Hepatocyte (in vitro differentiated cells): ENCODE data around the gene PLEKHO1. TPM values are rescaled to one million over a fixed set of nuclear protein-coding genes. Genes with fewer than 3 reads are reported as not detected.
A peak's percentile ranks its signal among the peaks of the same experiment; 100 is the strongest.

Experiments used
- DNase-seq: peaks from one replicate; pipeline ENCODE4 v3.0.0-alpha.2; 2016; ENCODE audit warnings: low spot score
- H2AFZ ChIP-seq: fragments of 200-600 bp; sonication (generic); 2 replicates; pipeline ENCODE4 v1.6.0; 2016; ENCODE audit warnings: antibody characterized with exemption, mild to moderate bottlenecking
- H3K27ac ChIP-seq: fragments of 200-600 bp; sonication (generic); 2 replicates; pipeline ENCODE4 v1.5.1; 2016; ENCODE audit warnings: mild to moderate bottlenecking
- H3K27me3 ChIP-seq: fragments of 200-600 bp; sonication (generic); 2 replicates; pipeline ENCODE4 v1.6.1; 2016
- H3K36me3 ChIP-seq: fragments of 200-600 bp; sonication (generic); replicated peaks from 2 replicates; pipeline ENCODE4 v1.5.1; 2016; ENCODE audit warnings: low read depth; ENCODE audit not compliant: insufficient read depth
- H3K4me1 ChIP-seq: fragments of 200-600 bp; sonication (generic); 2 replicates; pipeline ENCODE4 v1.5.1; 2016; ENCODE audit warnings: mild to moderate bottlenecking, moderate library complexity; ENCODE audit not compliant: insufficient read depth
- H3K4me2 ChIP-seq: fragments of 200-600 bp; sonication (generic); 2 replicates; pipeline ENCODE4 v1.6.0; 2016
- H3K4me3 ChIP-seq: fragments of 200-600 bp; sonication (generic); 2 replicates; pipeline ENCODE4 v1.5.1; 2016; ENCODE audit warnings: mild to moderate bottlenecking
- H3K79me2 ChIP-seq: fragments of 200-600 bp; sonication (generic); 2 replicates; pipeline ENCODE4 v1.6.0; 2017; ENCODE audit warnings: mild to moderate bottlenecking
- H3K9me2 ChIP-seq: fragments of 200-600 bp; sonication (generic); replicated peaks from 2 replicates; pipeline ENCODE4 v1.6.0; 2017; ENCODE audit warnings: mild to moderate bottlenecking; ENCODE audit not compliant: insufficient read depth
- H3K9me3 ChIP-seq: fragments of 200-600 bp; sonication (generic); 2 replicates; pipeline ENCODE4 v1.5.1; 2016; ENCODE audit warnings: low read depth, mild to moderate bottlenecking
- H4K20me1 ChIP-seq: fragments of 200-600 bp; sonication (generic); 2 replicates; pipeline ENCODE4 v1.6.0; 2016; ENCODE audit warnings: mild to moderate bottlenecking; ENCODE audit not compliant: insufficient read depth, poor library complexity, severe bottlenecking
- CTCF ChIP-seq: fragments of 200-600 bp; sonication (generic); IDR thresholded peaks from 2 replicates; pipeline ENCODE4 v1.5.1; 2016; ENCODE audit warnings: antibody characterized with exemption, mild to moderate bottlenecking; ENCODE audit not compliant: poor library complexity
- EZH2 ChIP-seq: fragments of 200-600 bp; sonication (generic); IDR thresholded peaks from 2 replicates; pipeline ENCODE4 v1.6.1; 2016; ENCODE audit warnings: antibody characterized with exemption, mild to moderate bottlenecking, borderline replicate concordance
- EZH2phosphoT487 ChIP-seq: fragments of 200-600 bp; sonication (generic); IDR thresholded peaks from one replicate; pipeline ENCODE4 v1.6.1; 2018; ENCODE audit warnings: antibody characterized with exemption, mild to moderate bottlenecking, low read depth, moderate library complexity; ENCODE audit not compliant: unreplicated experiment, severe bottlenecking
- WGBS: methylation state at CpG from one replicate; pipeline ENCODE4 v1.1.6; 2016; ENCODE audit warnings: low lambda C conversion rate; ENCODE audit errors: missing lambda C conversion rate; 5-methylcytosine and 5-hydroxymethylcytosine counted together
- polyA plus RNA-seq: library from polyadenylated mRNA; unstranded; fragments of >200 nt; fragmentation: Nextera tagmentation; extraction: Ambion mirVana; gene quantifications from 2 replicates; pipeline ENCODE4 v1.2.1, GENCODE V29; 2016
- total RNA-seq: library from RNA; depleted of rRNA; stranded (reverse); fragments of >200 nt; gene quantifications from 2 replicates; pipeline ENCODE4 v1.2.3, GENCODE V29; 2014

Gene PLEKHO1
- total and polyA plus RNA-seq, 2 experiments from 2014 or later, result 23.7 to 33.0 TPM

GRCh38 chr1:150171801-150172200 lies 22.1 kb downstream of the PLEKHO1 start:
- peak overlapping the region; percentile 20 for H3K27ac ChIP-seq
- no peaks in the 10 kb centered on the region for H3K27me3 ChIP-seq
- no peaks in the 10 kb centered on the region for H3K9me2 ChIP-seq
- no peaks in the 10 kb centered on the region for H3K4me1 ChIP-seq
- H2AFZ ChIP-seq, result no peak overlapping the region
- H3K4me3 ChIP-seq, result no peak overlapping the region
- H3K79me2 ChIP-seq, result no peaks in the 10 kb centered on the region
- TF ChIP-seq CTCF (no peak), EZH2phosphoT487 (no peak), EZH2 (no peak)
- no peaks in the 10 kb centered on the region for H3K36me3 ChIP-seq
- no peaks in the 10 kb centered on the region for H4K20me1 ChIP-seq
- 46% methylated on average over 2 of the region's 2 CpGs for WGBS
- DNase-seq, result no peak
- H3K9me3 ChIP-seq, result no peaks in the 10 kb centered on the region
- no peak overlapping the region for H3K4me2 ChIP-seq

DNA sequence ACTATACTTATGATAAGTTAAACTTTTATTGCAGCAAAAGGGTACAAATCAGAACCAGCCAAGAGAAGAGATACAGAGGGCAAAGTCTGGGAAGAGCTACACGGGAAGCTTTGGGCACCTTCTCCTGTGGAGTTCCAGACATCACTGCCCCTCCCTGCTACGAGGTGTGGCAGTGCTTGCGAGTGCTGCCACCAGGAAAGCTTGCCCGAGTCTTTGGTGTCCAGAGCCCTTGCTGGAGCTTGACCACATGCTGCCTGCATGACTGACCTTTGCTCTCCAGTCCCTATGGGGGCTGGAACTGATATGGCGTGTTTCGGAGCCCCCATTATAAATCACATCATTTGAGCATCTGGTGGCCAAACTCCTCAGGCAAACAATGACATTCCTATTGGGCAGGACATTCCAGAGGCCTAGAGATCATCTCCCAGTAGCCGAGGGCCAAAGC lies 23.4 kb downstream of the PLEKHO1 start:
- Histone ChIP-seq H3K4me2 (no peak overlapping the region), H3K27ac (peak overlapping the region; percentile 37), H3K9me2 (no peaks in the 10 kb centered on the region), H3K4me1 (no peaks in the 10 kb centered on the region), H3K79me2 (no peaks in the 10 kb centered on the region), H4K20me1 (no peaks in the 10 kb centered on the region), H3K9me3 (no peaks in the 10 kb centered on the region), H3K4me3 (no peak overlapping the region), H2AFZ (no peak overlapping the region), H3K27me3 (no peaks in the 10 kb centered on the region), H3K36me3 (no peaks in the 10 kb centered on the region)
- WGBS, result 56% methylated on average over 7 of the region's 7 CpGs
- no peak for DNase-seq
- TF ChIP-seq EZH2phosphoT487 (no peak), CTCF (no peak), EZH2 (no peak)

DNA sequence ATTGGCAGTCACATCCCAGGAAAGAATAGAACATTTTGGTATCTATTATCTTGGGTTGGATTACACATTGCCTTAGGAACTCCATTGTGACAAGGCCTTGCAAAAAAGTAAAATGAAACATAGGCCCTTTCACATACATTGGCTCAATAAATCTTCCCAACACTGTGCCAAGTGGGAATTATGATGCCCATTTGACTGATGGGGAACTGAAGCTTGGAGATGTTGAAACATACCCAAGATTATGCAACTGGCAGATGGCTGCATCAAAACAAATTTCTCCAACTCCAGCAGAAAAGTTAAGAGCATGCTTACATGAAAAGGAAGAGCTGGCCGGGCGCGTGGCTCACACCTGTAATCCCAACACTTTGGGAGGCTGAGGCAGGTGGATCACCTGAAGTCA lies 26.9 kb downstream of the PLEKHO1 start:
- no peak overlapping the region for H3K4me2 ChIP-seq
- 96% methylated on average over 3 of the region's 3 CpGs for WGBS
- no peak for DNase-seq
- no peak overlapping the region for H2AFZ ChIP-seq
- H3K9me2 ChIP-seq, result no peaks in the 10 kb centered on the region
- H3K27ac ChIP-seq, result no peak overlapping the region
- no peak overlapping the region for H3K4me3 ChIP-seq
- TF ChIP-seq EZH2, result no peak
- no peak for TF ChIP-seq EZH2phosphoT487
- TF ChIP-seq CTCF, result no peak
- H3K36me3 ChIP-seq, result no peaks in the 10 kb centered on the region
- no peaks in the 10 kb centered on the region for H3K4me1 ChIP-seq
- H3K79me2 ChIP-seq, result no peaks in the 10 kb centered on the region
- no peaks in the 10 kb centered on the region for H4K20me1 ChIP-seq
- no peaks in the 10 kb centered on the region for H3K27me3 ChIP-seq
- H3K9me3 ChIP-seq, result no peaks in the 10 kb centered on the region

GRCh38 chr1:150178548-150178947 lies 28.8 kb downstream of the PLEKHO1 start:
- H3K4me3 ChIP-seq, result no peak overlapping the region
- no peak overlapping the region for H3K27ac ChIP-seq
- H3K4me1 ChIP-seq, result no peaks in the 10 kb centered on the region
- no peaks in the 10 kb centered on the region for H3K27me3 ChIP-seq
- no peaks in the 10 kb centered on the region for H3K79me2 ChIP-seq
- no peaks in the 10 kb centered on the region for H3K9me3 ChIP-seq
- DNase-seq, result no peak
- no peak overlapping the region for H2AFZ ChIP-seq
- no peaks in the 10 kb centered on the region for H4K20me1 ChIP-seq
- TF ChIP-seq EZH2phosphoT487 (no peak), CTCF (no peak), EZH2 (no peak)
- no peak overlapping the region for H3K4me2 ChIP-seq
- no peaks in the 10 kb centered on the region for H3K9me2 ChIP-seq
- H3K36me3 ChIP-seq, result no peaks in the 10 kb centered on the region
